ENCODE results near the gene LRRC52.

LRRC52 gene

GRCh38 chr1:165551469-165551868 lies 7.7 kb downstream of the LRRC52 start:
- Histone ChIP-seq H3K27me3 (ENCODE audit: insufficient read depth, low read length, poor library complexity, severe bottlenecking) (no peaks in the 10 kb centered on the region), H3K9ac (ENCODE audit: low read depth, low read length, poor library complexity, severe bottlenecking) (no peak overlapping the region), H3K9me2 (replicated peaks; ENCODE audit: low read depth, low read length) (no peaks in the 10 kb centered on the region), H3F3A (ENCODE audit: low read depth) (no peaks in the 10 kb centered on the region), H3K4me3 (ENCODE audit: low read length, poor library complexity, severe bottlenecking) (no peak overlapping the region), H3K36me3 (ENCODE audit: insufficient read depth, low read length) (no peaks in the 10 kb centered on the region), H3K79me2 (ENCODE audit: insufficient read depth, low read length) (no peaks in the 10 kb centered on the region), H2AFZ (ENCODE audit: low read length) (no peak overlapping the region), H3K4me2 (ENCODE audit: low read depth, low read length, poor library complexity, severe bottlenecking) (no peak overlapping the region), H3K9me3 (ENCODE audit: insufficient read depth, low read depth, low read length) (no peaks in the 10 kb centered on the region), H3K4me1 (ENCODE audit: insufficient read depth, low read length, poor library complexity, severe bottlenecking) (no peaks in the 10 kb centered on the region), H4K20me1 (ENCODE audit: insufficient read depth, low read length, poor library complexity, severe bottlenecking) (no peaks in the 10 kb centered on the region)
- TF ChIP-seq CTCF (conservative IDR thresholded peaks at IDR 0.05; ENCODE audit: low read length) (no peak), EZH2phosphoT487 (IDR thresholded peaks at IDR 0.05; ENCODE audit: borderline replicate concordance) (no peak)

- Histone ChIP-seq H3K9me2 (replicated peaks; ENCODE audit: low read depth, low read length) (no peaks in the 10 kb centered on the region), H3K4me2 (ENCODE audit: low read depth, low read length, poor library complexity, severe bottlenecking) (no peak overlapping the region), H4K20me1 (ENCODE audit: insufficient read depth, low read length, poor library complexity, severe bottlenecking) (no peaks in the 10 kb centered on the region), H3K9ac (ENCODE audit: low read depth, low read length, poor library complexity, severe bottlenecking) (no peak overlapping the region), H3K79me2 (ENCODE audit: insufficient read depth, low read length) (no peaks in the 10 kb centered on the region), H3K27me3 (ENCODE audit: insufficient read depth, low read length, poor library complexity, severe bottlenecking) (no peaks in the 10 kb centered on the region), H3K4me1 (ENCODE audit: insufficient read depth, low read length, poor library complexity, severe bottlenecking) (no peaks in the 10 kb centered on the region), H3K9me3 (ENCODE audit: insufficient read depth, low read depth, low read length) (no peaks in the 10 kb centered on the region), H3K4me3 (ENCODE audit: low read length, poor library complexity, severe bottlenecking) (no peak overlapping the region), H2AFZ (ENCODE audit: low read length) (no peak overlapping the region), H3F3A (ENCODE audit: low read depth) (no peaks in the 10 kb centered on the region), H3K36me3 (ENCODE audit: insufficient read depth, low read length) (no peaks in the 10 kb centered on the region)
- TF ChIP-seq EZH2phosphoT487 (IDR thresholded peaks at IDR 0.05; ENCODE audit: borderline replicate concordance) (no peak), CTCF (conservative IDR thresholded peaks at IDR 0.05; ENCODE audit: low read length) (no peak)
Observed at GRCh38 chr1:165560883-165561656, 17.3 kb downstream of the LRRC52 start.

GRCh38 chr1:165562571-165562970 lies 18.8 kb downstream of the LRRC52 start:
- Histone ChIP-seq H3K27me3 (ENCODE audit: insufficient read depth, low read length, poor library complexity, severe bottlenecking) (no peaks in the 10 kb centered on the region), H3K9me3 (ENCODE audit: insufficient read depth, low read depth, low read length) (no peaks in the 10 kb centered on the region), H3F3A (ENCODE audit: low read depth) (no peaks in the 10 kb centered on the region), H3K9me2 (replicated peaks; ENCODE audit: low read depth, low read length) (no peaks in the 10 kb centered on the region), H3K4me2 (ENCODE audit: low read depth, low read length, poor library complexity, severe bottlenecking) (no peak overlapping the region), H3K4me3 (ENCODE audit: low read length, poor library complexity, severe bottlenecking) (no peak overlapping the region), H3K9ac (ENCODE audit: low read depth, low read length, poor library complexity, severe bottlenecking) (no peak overlapping the region), H3K36me3 (ENCODE audit: insufficient read depth, low read length) (no peaks in the 10 kb centered on the region), H2AFZ (ENCODE audit: low read length) (no peak overlapping the region), H3K4me1 (ENCODE audit: insufficient read depth, low read length, poor library complexity, severe bottlenecking) (no peaks in the 10 kb centered on the region), H3K79me2 (ENCODE audit: insufficient read depth, low read length) (no peaks in the 10 kb centered on the region), H4K20me1 (ENCODE audit: insufficient read depth, low read length, poor library complexity, severe bottlenecking) (no peaks in the 10 kb centered on the region)
- TF ChIP-seq EZH2phosphoT487 (IDR thresholded peaks at IDR 0.05; ENCODE audit: borderline replicate concordance) (no peak), CTCF (conservative IDR thresholded peaks at IDR 0.05; ENCODE audit: low read length) (no peak)
